ENCODE data around the gene SLC4A1.

GRCh38 chr17:44253006-44253405, 14.9 kb downstream of the SLC4A1 start:
- TF ChIP-seq CTCF (IDR thresholded peaks at IDR 0.05; ENCODE audit: low read length) (no peak), EZH2phosphoT487 (IDR thresholded peaks at IDR 0.05; ENCODE audit: low read length) (no peak), EZH2 (optimal IDR thresholded peaks at IDR 0.05; ENCODE audit: low read depth, low read length) (no peak)

Measured in MM.1S (cell line).